Body of pancreas (tissue), 4 donors: Measurements from ENCODE around the gene ECEL1.

Experiments used
- POLR2A ChIP-seq, 3 donors: fragments of 450-650 bp; IDR thresholded peaks; one replicate each; pipeline ENCODE4 v1.6.1; 2016; ENCODE audit warnings: antibody characterized with exemption in 3 of 3, mild to moderate bottlenecking in 2 of 3
- TF ChIP-seq, protein P1 (sequence below), 7 experiments: fragments of 450-650 bp in 4 of 7; fragments of 200-600 bp in 3 of 7; sonication (generic) in 3 of 7; IDR thresholded peaks; one replicate each; pipeline ENCODE4 v1.5.1; 2016 to 2019; ENCODE audit warnings: antibody characterized with exemption in 7 of 7

- TF ChIP-seq, protein P1, sequence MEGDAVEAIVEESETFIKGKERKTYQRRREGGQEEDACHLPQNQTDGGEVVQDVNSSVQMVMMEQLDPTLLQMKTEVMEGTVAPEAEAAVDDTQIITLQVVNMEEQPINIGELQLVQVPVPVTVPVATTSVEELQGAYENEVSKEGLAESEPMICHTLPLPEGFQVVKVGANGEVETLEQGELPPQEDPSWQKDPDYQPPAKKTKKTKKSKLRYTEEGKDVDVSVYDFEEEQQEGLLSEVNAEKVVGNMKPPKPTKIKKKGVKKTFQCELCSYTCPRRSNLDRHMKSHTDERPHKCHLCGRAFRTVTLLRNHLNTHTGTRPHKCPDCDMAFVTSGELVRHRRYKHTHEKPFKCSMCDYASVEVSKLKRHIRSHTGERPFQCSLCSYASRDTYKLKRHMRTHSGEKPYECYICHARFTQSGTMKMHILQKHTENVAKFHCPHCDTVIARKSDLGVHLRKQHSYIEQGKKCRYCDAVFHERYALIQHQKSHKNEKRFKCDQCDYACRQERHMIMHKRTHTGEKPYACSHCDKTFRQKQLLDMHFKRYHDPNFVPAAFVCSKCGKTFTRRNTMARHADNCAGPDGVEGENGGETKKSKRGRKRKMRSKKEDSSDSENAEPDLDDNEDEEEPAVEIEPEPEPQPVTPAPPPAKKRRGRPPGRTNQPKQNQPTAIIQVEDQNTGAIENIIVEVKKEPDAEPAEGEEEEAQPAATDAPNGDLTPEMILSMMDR (IDR thresholded peaks at IDR 0.05): no peak
- TF ChIP-seq POLR2A (IDR thresholded peaks at IDR 0.05): no peak
Observed at GRCh38 chr2:232523402-232523681, 35.7 kb upstream of the ECEL1 start.
